ENCODE measurements around the gene C8G. TPM values are rescaled to one million over a fixed set of nuclear protein-coding genes. Genes with fewer than 3 reads are reported as not detected.

Gene C8G
- total and polyA plus RNA-seq, 4 donors: 0.90 to 3.1 (median 1.4) TPM

DNA sequence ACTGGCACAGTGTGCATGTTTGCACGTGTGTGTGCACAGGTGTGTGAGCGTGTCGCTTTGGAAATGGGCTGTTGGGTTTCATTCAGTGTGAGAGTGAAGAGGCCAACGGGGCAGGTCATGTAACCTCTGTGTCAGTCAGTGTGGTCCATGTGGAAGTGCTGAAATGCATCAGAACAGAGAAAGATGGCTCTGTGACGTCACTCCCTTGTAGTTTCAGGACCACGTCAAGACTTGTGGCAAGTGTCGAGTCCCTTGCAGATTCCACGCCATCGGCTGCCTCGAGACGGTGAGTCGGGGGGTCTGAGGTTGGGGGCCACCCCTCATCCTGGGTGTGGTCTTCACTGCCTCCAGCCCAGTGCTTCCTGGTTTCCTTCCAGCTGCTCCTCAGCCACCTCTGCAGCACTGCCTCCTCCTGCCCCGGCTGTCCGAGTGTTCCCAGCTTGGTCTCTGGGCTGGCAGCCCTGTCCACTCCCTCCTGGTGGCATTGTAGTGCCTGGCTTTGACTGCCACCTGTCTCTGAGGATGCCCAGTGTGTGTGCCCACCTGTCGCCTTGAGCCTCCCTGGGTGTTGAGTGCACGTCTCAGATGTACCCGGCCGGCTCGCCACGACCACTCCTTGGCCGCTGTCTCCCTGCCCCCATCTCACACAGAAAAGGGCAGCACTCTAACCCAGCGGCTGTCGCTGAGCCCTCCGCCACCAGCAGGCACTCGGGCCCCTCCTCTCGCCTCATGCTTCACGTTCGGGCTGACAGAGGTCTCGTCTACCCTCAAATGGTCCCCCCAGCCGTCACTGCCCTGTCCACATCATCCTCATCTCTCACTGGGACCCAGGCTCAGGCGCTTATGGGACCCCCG, 28.5 kb upstream of the C8G start:
- intact Hi-C loops (cut with DNase I): no loop called here
- H3K27me3 ChIP-seq (ENCODE audit: control insufficient read depth in 1 of 2, insufficient read depth in 2 of 2, low read length in 1 of 2): no peaks in the 10 kb centered on the region
- no peaks in the 10 kb centered on the region for H3K9me3 ChIP-seq (ENCODE audit: control insufficient read depth, low read length)
- ATAC-seq (ENCODE audit: low FRiP score) (peak; percentile 26), DNase-seq (no peak)
- H3K27ac ChIP-seq (ENCODE audit: low read depth in 1 of 2, low read length in 2 of 2): no peak overlapping the region
- WGBS, 2 donors: 90 to 91% methylated on average over 32 of the region's 32 CpGs
- no peaks in the 10 kb centered on the region for H3K4me1 ChIP-seq (ENCODE audit: control insufficient read depth in 1 of 2, insufficient read depth in 2 of 2, low read length in 2 of 2)
- no peak overlapping the region for H3K4me3 ChIP-seq (ENCODE audit: low read length in 2 of 2)
- H3K36me3 ChIP-seq (ENCODE audit: control insufficient read depth in 1 of 2, insufficient read depth in 2 of 2, low read length in 1 of 2): peaks cover 0 to 2% of the 10 kb centered on the region in 2 donors

DNA sequence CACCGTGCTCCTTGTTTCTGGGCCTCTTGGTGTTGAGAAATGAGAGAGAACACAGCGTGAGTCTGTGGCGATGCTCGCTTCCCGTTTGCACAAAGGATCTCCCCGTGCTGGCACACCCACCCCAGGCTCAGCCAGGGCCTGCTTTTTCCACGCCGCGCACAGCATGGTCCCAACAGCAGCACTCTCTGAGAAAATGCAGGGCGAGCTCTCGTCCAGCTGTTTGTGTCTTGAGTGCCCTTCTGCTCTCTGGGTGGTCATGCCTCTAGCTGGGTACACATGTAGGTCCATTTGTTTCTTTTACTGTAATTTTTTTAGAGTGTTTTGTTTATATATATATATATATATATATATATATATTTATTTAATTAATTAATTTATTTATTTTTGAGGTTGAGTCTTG, 27.1 kb upstream of the C8G start:
- intact Hi-C loops (cut with DNase I): no loop called here
- H3K4me1 ChIP-seq (ENCODE audit: control insufficient read depth in 1 of 2, insufficient read depth in 2 of 2, low read length in 2 of 2): no peaks in the 10 kb centered on the region
- ATAC-seq (ENCODE audit: low FRiP score): no peak
- H3K9me3 ChIP-seq (ENCODE audit: control insufficient read depth, low read length): no peaks in the 10 kb centered on the region
- H3K36me3 ChIP-seq (ENCODE audit: control insufficient read depth in 1 of 2, insufficient read depth in 2 of 2, low read length in 1 of 2): peaks cover 0 to 2% of the 10 kb centered on the region in 2 donors
- no peak for DNase-seq
- H3K27ac ChIP-seq (ENCODE audit: low read depth in 1 of 2, low read length in 2 of 2): no peak overlapping the region
- no peak overlapping the region for H3K4me3 ChIP-seq (ENCODE audit: low read length in 2 of 2)
- no peaks in the 10 kb centered on the region for H3K27me3 ChIP-seq (ENCODE audit: control insufficient read depth in 1 of 2, insufficient read depth in 2 of 2, low read length in 1 of 2)
- WGBS, 2 donors: 84 to 86% methylated on average over 11 of the region's 11 CpGs

DNA sequence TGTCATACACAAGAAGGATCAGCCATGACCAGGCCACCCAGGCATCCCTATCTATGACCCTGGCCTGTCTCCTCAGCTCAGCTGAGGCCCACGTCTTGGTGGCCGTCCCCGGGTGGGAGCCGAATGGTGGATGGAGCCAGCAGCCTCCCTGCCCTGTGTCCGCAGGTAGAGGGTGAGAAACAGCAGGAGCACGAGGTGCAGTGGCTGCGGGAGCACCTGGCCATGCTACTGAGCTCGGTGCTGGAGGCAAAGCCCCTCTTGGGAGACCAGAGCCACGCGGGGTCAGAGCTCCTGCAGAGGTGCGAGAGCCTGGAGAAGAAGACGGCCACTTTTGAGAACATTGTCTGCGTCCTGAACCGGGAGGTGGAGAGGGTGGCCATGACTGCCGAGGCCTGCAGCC, 25.0 kb upstream of the C8G start:
- Histone ChIP-seq H3K9me3 (ENCODE audit: control insufficient read depth, low read length) (no peaks in the 10 kb centered on the region), H3K36me3 (ENCODE audit: control insufficient read depth in 1 of 2, insufficient read depth in 2 of 2, low read length in 1 of 2) (peaks cover 0 to 2% of the 10 kb centered on the region in 2 donors), H3K4me1 (ENCODE audit: control insufficient read depth in 1 of 2, insufficient read depth in 2 of 2, low read length in 2 of 2) (no peaks in the 10 kb centered on the region), H3K27me3 (ENCODE audit: control insufficient read depth in 1 of 2, insufficient read depth in 2 of 2, low read length in 1 of 2) (no peaks in the 10 kb centered on the region), H3K27ac (ENCODE audit: low read depth in 1 of 2, low read length in 2 of 2) (no peak overlapping the region), H3K4me3 (ENCODE audit: low read length in 2 of 2) (no peak overlapping the region)
- 94 to 95% methylated on average over 15 of the region's 15 CpGs for WGBS, 2 donors
- intact Hi-C loops (cut with DNase I): no loop called here
- ATAC-seq (ENCODE audit: low FRiP score) (no peak), DNase-seq (no peak)

DNA sequence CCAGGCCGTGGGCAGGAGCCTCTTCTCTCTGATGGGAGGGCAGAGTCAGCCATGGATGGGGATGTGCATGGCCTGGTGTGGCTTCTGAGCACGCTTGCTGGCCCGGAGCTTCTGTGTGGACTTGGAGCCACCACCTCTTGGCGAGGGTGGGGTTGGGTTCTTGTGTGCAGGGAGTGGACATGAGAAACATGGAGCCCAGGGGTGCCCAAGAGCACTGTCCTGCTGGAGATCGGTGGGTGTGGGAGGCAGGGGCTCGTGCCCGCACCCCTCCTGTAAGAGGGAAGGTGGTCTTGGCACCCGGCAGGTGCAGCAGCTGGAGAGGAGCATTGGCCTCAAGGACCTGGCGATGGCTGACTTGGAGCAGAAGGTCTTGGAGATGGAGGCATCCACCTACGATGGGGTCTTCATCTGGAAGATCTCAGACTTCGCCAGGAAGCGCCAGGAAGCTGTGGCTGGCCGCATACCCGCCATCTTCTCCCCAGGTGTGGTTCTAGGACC, 24.3 kb upstream of the C8G start:
- DNase-seq (no peak), ATAC-seq (ENCODE audit: low FRiP score) (no peak)
- 89 to 96% methylated on average over 14 of the region's 14 CpGs for WGBS, 2 donors
- no peak overlapping the region for H3K27ac ChIP-seq (ENCODE audit: low read depth in 1 of 2, low read length in 2 of 2)
- H3K4me1 ChIP-seq (ENCODE audit: control insufficient read depth in 1 of 2, insufficient read depth in 2 of 2, low read length in 2 of 2): no peaks in the 10 kb centered on the region
- peaks cover 0 to 2% of the 10 kb centered on the region in 2 donors for H3K36me3 ChIP-seq (ENCODE audit: control insufficient read depth in 1 of 2, insufficient read depth in 2 of 2, low read length in 1 of 2)
- no peak overlapping the region for H3K4me3 ChIP-seq (ENCODE audit: low read length in 2 of 2)
- no peaks in the 10 kb centered on the region for H3K9me3 ChIP-seq (ENCODE audit: control insufficient read depth, low read length)
- no peaks in the 10 kb centered on the region for H3K27me3 ChIP-seq (ENCODE audit: control insufficient read depth in 1 of 2, insufficient read depth in 2 of 2, low read length in 1 of 2)
- intact Hi-C loops (cut with DNase I): no loop called here

DNA sequence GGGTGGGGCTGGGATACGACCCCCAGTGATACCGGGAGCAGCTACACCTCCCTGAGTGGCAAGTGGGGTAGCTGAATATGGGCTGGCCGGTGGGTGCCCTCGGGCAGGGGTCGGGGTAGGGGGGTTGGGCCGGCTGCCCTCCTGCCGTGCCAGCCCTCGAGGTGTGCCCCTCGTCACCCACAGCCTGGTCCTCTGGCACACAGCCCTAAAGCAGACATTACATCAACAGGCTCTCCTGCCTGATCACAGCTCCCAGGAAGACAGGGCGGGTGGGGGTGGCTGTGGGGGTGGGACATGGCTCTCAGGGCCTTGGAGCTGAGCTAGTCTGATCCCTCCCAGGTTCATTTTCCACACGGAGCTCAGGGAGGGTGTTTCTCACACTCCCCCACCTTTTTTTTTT, 23.7 kb upstream of the C8G start:
- no peaks in the 10 kb centered on the region for H3K4me1 ChIP-seq (ENCODE audit: control insufficient read depth in 1 of 2, insufficient read depth in 2 of 2, low read length in 2 of 2)
- intact Hi-C loops (cut with DNase I): no loop called here
- DNase-seq (no peak), ATAC-seq (ENCODE audit: low FRiP score) (no peak)
- H3K27me3 ChIP-seq (ENCODE audit: control insufficient read depth in 1 of 2, insufficient read depth in 2 of 2, low read length in 1 of 2): no peaks in the 10 kb centered on the region
- no peak overlapping the region for H3K27ac ChIP-seq (ENCODE audit: low read depth in 1 of 2, low read length in 2 of 2)
- 24 to 64% methylated on average over 10 to 11 of the region's 11 CpGs for WGBS, 2 donors
- no peaks in the 10 kb centered on the region for H3K9me3 ChIP-seq (ENCODE audit: control insufficient read depth, low read length)
- H3K4me3 ChIP-seq (ENCODE audit: low read length in 2 of 2): no peak overlapping the region
- H3K36me3 ChIP-seq (ENCODE audit: control insufficient read depth in 1 of 2, insufficient read depth in 2 of 2, low read length in 1 of 2): peaks cover 0 to 2% of the 10 kb centered on the region in 2 donors

DNA sequence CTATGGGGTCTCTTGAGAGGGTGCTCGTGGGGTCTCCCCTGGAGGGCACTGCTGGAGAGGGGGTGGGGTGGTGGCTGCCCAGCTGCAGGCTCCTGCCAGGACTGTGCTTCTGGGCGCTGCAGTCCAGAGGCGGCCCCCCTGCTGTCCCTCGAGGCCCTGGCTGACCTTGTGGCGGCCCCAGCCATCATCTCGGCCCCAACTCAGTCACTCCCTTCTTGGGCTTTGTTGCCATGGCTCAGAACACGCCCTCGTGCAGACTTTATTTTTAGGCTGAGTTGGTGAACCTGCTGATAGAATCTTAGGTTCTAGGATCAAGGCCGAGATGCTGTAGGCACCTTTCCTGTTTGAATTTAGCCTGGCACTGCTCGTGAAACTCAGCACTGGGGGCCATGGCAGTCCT, 23.3 kb upstream of the C8G start:
- Histone ChIP-seq H3K9me3 (ENCODE audit: control insufficient read depth, low read length) (no peaks in the 10 kb centered on the region), H3K4me3 (ENCODE audit: low read length in 2 of 2) (no peak overlapping the region), H3K36me3 (ENCODE audit: control insufficient read depth in 1 of 2, insufficient read depth in 2 of 2, low read length in 1 of 2) (peaks cover 0 to 2% of the 10 kb centered on the region in 2 donors), H3K4me1 (ENCODE audit: control insufficient read depth in 1 of 2, insufficient read depth in 2 of 2, low read length in 2 of 2) (no peaks in the 10 kb centered on the region), H3K27ac (ENCODE audit: low read depth in 1 of 2, low read length in 2 of 2) (no peak overlapping the region), H3K27me3 (ENCODE audit: control insufficient read depth in 1 of 2, insufficient read depth in 2 of 2, low read length in 1 of 2) (no peaks in the 10 kb centered on the region)
- WGBS, 2 donors: 16 to 35% methylated on average over 10 of the region's 10 CpGs
- intact Hi-C loops (cut with DNase I): no loop called here
- peak; percentile 17 for ATAC-seq (ENCODE audit: low FRiP score)
- no peak for DNase-seq

DNA sequence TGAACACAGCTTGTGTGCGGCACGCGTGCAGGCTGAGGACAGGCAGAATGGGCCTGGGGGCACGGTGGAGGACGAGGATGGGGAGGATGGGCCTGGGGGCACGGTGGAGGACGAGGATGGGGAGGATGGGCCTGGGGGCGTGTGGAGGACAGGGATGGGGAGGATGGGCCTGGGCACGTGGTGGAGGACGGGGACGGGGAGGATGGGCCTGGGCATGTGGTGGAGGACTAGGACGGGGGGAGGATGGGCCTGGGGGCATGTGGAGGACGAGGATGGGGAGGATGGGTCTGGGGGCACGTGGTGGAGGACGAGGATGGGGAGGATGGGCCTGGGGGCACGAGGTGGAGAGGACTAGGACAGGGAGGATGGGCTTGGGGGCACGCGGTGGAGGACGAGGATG, 22.5 kb upstream of the C8G start:
- no peak for ATAC-seq (ENCODE audit: low FRiP score)
- Histone ChIP-seq H3K4me1 (ENCODE audit: control insufficient read depth in 1 of 2, insufficient read depth in 2 of 2, low read length in 2 of 2) (no peaks in the 10 kb centered on the region), H3K4me3 (ENCODE audit: low read length in 2 of 2) (no peak overlapping the region), H3K9me3 (ENCODE audit: control insufficient read depth, low read length) (no peaks in the 10 kb centered on the region), H3K27me3 (ENCODE audit: control insufficient read depth in 1 of 2, insufficient read depth in 2 of 2, low read length in 1 of 2) (no peaks in the 10 kb centered on the region), H3K27ac (ENCODE audit: low read depth in 1 of 2, low read length in 2 of 2) (peak overlapping the region in 1 of 2 donors; percentile 5), H3K36me3 (ENCODE audit: control insufficient read depth in 1 of 2, insufficient read depth in 2 of 2, low read length in 1 of 2) (peaks cover 0 to 2% of the 10 kb centered on the region in 2 donors)
- intact Hi-C loops (cut with DNase I): no loop called here
- DNase-seq: no peak
- WGBS, 2 donors: 84 to 85% methylated on average over 16 to 19 of the region's 19 CpGs

DNA sequence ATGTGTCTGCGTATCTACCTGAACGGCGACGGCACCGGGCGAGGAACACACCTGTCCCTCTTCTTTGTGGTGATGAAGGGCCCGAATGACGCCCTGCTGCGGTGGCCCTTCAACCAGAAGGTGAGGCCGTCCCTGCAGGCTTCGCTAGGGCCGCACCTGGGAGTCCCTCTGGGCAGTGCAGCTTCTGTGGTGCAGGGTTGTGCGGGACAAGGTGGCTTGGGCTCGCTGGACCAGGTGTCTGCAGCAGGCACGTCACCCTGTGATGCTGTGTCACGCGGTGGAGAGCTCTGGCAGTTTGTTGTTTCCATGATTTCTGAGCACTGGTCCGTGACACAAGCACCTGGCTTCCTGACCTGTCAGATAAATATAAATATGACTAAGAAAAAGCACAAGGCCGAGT, 21.2 kb upstream of the C8G start:
- H3K9me3 ChIP-seq (ENCODE audit: control insufficient read depth, low read length): no peaks in the 10 kb centered on the region
- H3K36me3 ChIP-seq (ENCODE audit: control insufficient read depth in 1 of 2, insufficient read depth in 2 of 2, low read length in 1 of 2): no peaks in the 10 kb centered on the region
- H3K27me3 ChIP-seq (ENCODE audit: control insufficient read depth in 1 of 2, insufficient read depth in 2 of 2, low read length in 1 of 2): no peaks in the 10 kb centered on the region
- no peaks in the 10 kb centered on the region for H3K4me1 ChIP-seq (ENCODE audit: control insufficient read depth in 1 of 2, insufficient read depth in 2 of 2, low read length in 2 of 2)
- intact Hi-C loops (cut with DNase I): no loop called here
- H3K4me3 ChIP-seq (ENCODE audit: low read length in 2 of 2): no peak overlapping the region
- H3K27ac ChIP-seq (ENCODE audit: low read depth in 1 of 2, low read length in 2 of 2): no peak overlapping the region
- 97% methylated on average over 19 of the region's 19 CpGs for WGBS, 2 donors
- DNase-seq: no peak
- ATAC-seq (ENCODE audit: low FRiP score): no peak
